Fibroblast of lung (primary cell): ENCODE results near the gene LRGUK. TPM values are rescaled to one million over a fixed set of nuclear protein-coding genes. Genes with fewer than 3 reads are reported as not detected.

Experiments
- DNase-seq, 2 donors: peaks; one replicate each; pipeline versions ENCODE4 v3.0.0 to v3.0.0-alpha.2; 2010; ENCODE audit warnings: low read depth in 2 of 2
- H2AFZ ChIP-seq: 2 replicates; pipeline ENCODE4 v1.5.1; 2012; ENCODE audit warnings: low read length, control low read depth, inconsistent platforms
- H3K27ac ChIP-seq: 2 replicates; pipeline ENCODE4 v1.5.1; 2011; ENCODE audit warnings: low read length, control low read depth; ENCODE audit not compliant: insufficient read depth
- H3K27me3 ChIP-seq: 2 replicates; pipeline ENCODE4 v1.5.1; 2011; ENCODE audit warnings: mild to moderate bottlenecking, low read length; ENCODE audit not compliant: control insufficient read depth, insufficient read depth
- H3K36me3 ChIP-seq: 2 replicates; pipeline ENCODE4 v1.5.1; 2011; ENCODE audit warnings: low read length; ENCODE audit not compliant: control insufficient read depth, insufficient read depth
- H3K4me1 ChIP-seq: 2 replicates; pipeline ENCODE4 v1.5.1; 2011; ENCODE audit warnings: low read length; ENCODE audit not compliant: control insufficient read depth, insufficient read depth; ENCODE audit errors: extremely low read depth
- H3K4me2 ChIP-seq: 2 replicates; pipeline ENCODE4 v1.5.1; 2011; ENCODE audit warnings: low read length, control low read depth; ENCODE audit not compliant: insufficient read depth; ENCODE audit errors: extremely low read depth
- H3K4me3 ChIP-seq, 4 experiments: fragments of 200-600 bp in 1 of 4; sonication (generic) in 1 of 4; replicated peaks in 1 of 4; 2 replicates each; pipeline ENCODE4 v1.5.1; 2011 to 2016; ENCODE audit warnings: low read length in 4 of 4, low read depth in 3 of 4, mild to moderate bottlenecking in 3 of 4, control low read depth in 2 of 4, inconsistent platforms in 1 of 4, mixed read lengths in 1 of 4; ENCODE audit not compliant: insufficient read depth in 1 of 4; ENCODE audit errors: control extremely low read depth in 1 of 4
- H3K79me2 ChIP-seq: 2 replicates; pipeline ENCODE4 v1.5.1; 2012; ENCODE audit warnings: mild to moderate bottlenecking, low read length, inconsistent platforms; ENCODE audit not compliant: control insufficient read depth, insufficient read depth
- H3K9ac ChIP-seq: 2 replicates; pipeline ENCODE4 v1.5.1; 2011; ENCODE audit warnings: mild to moderate bottlenecking, low read length, control low read depth; ENCODE audit not compliant: insufficient read depth
- H3K9me3 ChIP-seq: 2 replicates; pipeline ENCODE4 v1.5.1; 2012; ENCODE audit warnings: low read depth, low read length; ENCODE audit not compliant: control insufficient read depth, insufficient read depth
- H4K20me1 ChIP-seq: 2 replicates; pipeline ENCODE4 v1.5.1; 2011; ENCODE audit warnings: low read length; ENCODE audit not compliant: control insufficient read depth, insufficient read depth; ENCODE audit errors: extremely low read depth
- CTCF ChIP-seq, 2 donors: IDR thresholded peaks in 1 of 2; conservative IDR thresholded peaks in 1 of 2; 1 replicate in 1 of 2; 2 replicates in 1 of 2; pipeline ENCODE4 v1.5.1; 2011 to 2012; ENCODE audit warnings: low read length in 2 of 2, control low read depth in 1 of 2, inconsistent platforms in 1 of 2, low read depth in 1 of 2, mild to moderate bottlenecking in 1 of 2
- EZH2 ChIP-seq: IDR thresholded peaks from 2 replicates; pipeline ENCODE4 v1.5.1; 2012; ENCODE audit warnings: low read length, control low read depth, mild to moderate bottlenecking; ENCODE audit errors: missing control alignments
- polyA plus RNA-seq, 2 donors: library from polyadenylated mRNA; depleted of rRNA in 1 of 2; stranded (reverse) in 1 of 2; unstranded in 1 of 2; fragments of >200 nt; gene quantifications; 2 replicates each; pipeline ENCODE4 v1.2.1, GENCODE V29; 2011 to 2012; ENCODE audit warnings: missing spikeins in 1 of 2
- total RNA-seq: library from RNA; depleted of rRNA; stranded (reverse); fragments of >200 nt; gene quantifications from 2 replicates; pipeline ENCODE4 v1.2.1, GENCODE V29; 2014

The LRGUK gene
- total and polyA plus RNA-seq, 2 donors (not counting 1 experiment from before 2014, with no cell fraction given), result 0.08 to 0.17 TPM

DNA sequence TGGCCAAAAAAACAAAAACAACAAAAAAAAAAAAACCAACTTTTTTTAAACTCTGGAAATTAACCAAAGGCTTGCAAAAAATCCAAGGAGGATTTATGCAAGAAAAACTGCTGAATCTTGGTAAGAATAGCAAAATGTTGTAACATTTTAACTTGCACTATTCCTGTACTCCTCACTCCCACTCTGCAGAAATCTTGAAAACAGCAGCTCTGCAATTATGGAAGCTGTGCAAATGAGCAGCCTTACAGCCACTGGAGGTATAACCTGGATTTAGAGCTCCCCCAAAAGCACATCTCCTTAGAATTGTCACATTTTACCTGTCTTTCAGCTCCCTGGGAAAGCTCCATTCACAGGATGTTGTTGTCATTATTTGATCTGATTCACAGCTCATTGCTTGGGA lies 41.8 kb upstream of the LRGUK start:
- H3K79me2 ChIP-seq, result no peaks in the 10 kb centered on the region
- DNase-seq, result no peak
- no peaks in the 10 kb centered on the region for H4K20me1 ChIP-seq
- no peaks in the 10 kb centered on the region for H3K9me3 ChIP-seq
- H2AFZ ChIP-seq, result no peak overlapping the region
- H3K27me3 ChIP-seq, result no peaks in the 10 kb centered on the region
- no peak overlapping the region for H3K27ac ChIP-seq
- TF ChIP-seq CTCF (conservative IDR thresholded peaks at IDR 0.05 in 1 of 2, IDR thresholded peaks at IDR 0.05 in 1 of 2; ENCODE audit: low read depth in 1 of 2, low read length in 2 of 2), result no peak
- no peak for TF ChIP-seq EZH2
- no peak overlapping the region for H3K9ac ChIP-seq
- no peak overlapping the region for H3K4me3 ChIP-seq
- no peaks in the 10 kb centered on the region for H3K36me3 ChIP-seq
- H3K4me2 ChIP-seq, result no peak overlapping the region
- no peaks in the 10 kb centered on the region for H3K4me1 ChIP-seq

DNA sequence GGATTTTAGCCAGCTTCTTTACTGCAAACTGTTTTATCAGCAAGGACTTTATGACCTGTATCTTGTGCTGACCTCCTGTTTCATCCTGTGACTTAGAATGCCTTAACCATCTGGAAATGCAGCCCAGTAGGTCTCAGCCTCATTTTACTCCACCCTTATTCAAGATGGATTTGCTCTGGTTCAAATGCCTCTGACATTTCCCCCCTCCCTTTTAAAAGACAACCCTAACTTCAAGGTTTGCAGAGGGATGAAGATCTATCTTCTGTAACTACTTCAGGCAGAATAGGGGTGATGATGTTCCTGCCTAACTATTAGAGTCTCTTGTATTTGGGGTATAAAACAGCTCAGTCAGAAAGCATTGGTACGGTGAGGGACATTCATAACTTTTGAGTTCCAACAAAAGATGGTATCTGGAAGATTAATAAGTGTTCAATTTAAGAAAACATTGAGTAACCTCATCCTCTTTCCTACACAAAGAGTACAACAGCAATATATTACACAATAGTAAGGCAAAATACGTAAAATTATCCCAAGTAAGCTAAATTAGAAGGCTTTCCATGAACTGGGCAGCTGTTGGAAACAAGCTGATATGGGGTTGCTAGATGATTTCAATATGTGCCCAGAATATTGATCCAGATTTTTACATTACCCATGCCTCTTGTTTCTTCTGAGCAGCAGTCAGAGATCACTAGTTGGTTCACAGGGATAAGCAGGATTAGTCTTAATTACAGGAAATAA lies 40.0 kb upstream of the LRGUK start:
- Histone ChIP-seq H3K4me1 (no peaks in the 10 kb centered on the region), H3K27ac (no peak overlapping the region), H3K9me3 (no peaks in the 10 kb centered on the region), H3K79me2 (no peaks in the 10 kb centered on the region), H3K27me3 (no peaks in the 10 kb centered on the region), H3K4me3 (no peak overlapping the region), H3K9ac (no peak overlapping the region), H4K20me1 (no peaks in the 10 kb centered on the region), H3K4me2 (no peak overlapping the region), H3K36me3 (no peaks in the 10 kb centered on the region), H2AFZ (no peak overlapping the region)
- DNase-seq, result no peak
- TF ChIP-seq CTCF (conservative IDR thresholded peaks at IDR 0.05 in 1 of 2, IDR thresholded peaks at IDR 0.05 in 1 of 2; ENCODE audit: low read depth in 1 of 2, low read length in 2 of 2), result no peak
- no peak for TF ChIP-seq EZH2

DNA sequence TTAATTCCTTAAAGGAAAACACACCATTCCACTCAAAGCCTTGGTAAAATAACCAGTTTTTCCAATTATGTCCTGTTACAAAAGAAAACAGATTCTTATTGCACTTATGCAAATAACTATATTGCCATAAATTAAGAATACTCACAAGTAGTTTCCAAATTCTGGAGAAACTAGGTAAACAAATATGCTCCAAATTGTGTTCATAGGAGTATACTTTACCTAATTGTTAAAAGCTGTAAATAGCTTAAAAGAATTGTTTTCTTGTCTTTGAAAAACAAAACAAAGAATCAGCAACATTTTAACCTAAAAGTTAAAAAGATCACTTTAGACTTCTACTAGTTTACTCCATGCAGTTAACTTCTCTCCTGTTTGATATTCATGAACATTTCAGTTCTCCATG lies 38.9 kb upstream of the LRGUK start:
- Histone ChIP-seq H3K9me3 (no peaks in the 10 kb centered on the region), H3K36me3 (no peaks in the 10 kb centered on the region), H3K4me1 (no peaks in the 10 kb centered on the region), H4K20me1 (no peaks in the 10 kb centered on the region), H3K4me3 (no peak overlapping the region), H3K79me2 (no peaks in the 10 kb centered on the region), H3K27ac (no peak overlapping the region), H2AFZ (no peak overlapping the region), H3K4me2 (no peak overlapping the region), H3K27me3 (no peaks in the 10 kb centered on the region), H3K9ac (no peak overlapping the region)
- DNase-seq, result no peak
- no peak for TF ChIP-seq CTCF (conservative IDR thresholded peaks at IDR 0.05 in 1 of 2, IDR thresholded peaks at IDR 0.05 in 1 of 2; ENCODE audit: low read depth in 1 of 2, low read length in 2 of 2)
- TF ChIP-seq EZH2, result no peak
